Activated naive CD4-positive, alpha-beta T cell treated with Interleukin-2 at 50 U/mL for 16 hours (primary cell): ENCODE data around the gene ENTPD8.

Experiments used
- DNase-seq: peaks from one replicate; pipeline ENCODE4 v3.0.0-alpha.2; 2020

Gene ENTPD8

DNA sequence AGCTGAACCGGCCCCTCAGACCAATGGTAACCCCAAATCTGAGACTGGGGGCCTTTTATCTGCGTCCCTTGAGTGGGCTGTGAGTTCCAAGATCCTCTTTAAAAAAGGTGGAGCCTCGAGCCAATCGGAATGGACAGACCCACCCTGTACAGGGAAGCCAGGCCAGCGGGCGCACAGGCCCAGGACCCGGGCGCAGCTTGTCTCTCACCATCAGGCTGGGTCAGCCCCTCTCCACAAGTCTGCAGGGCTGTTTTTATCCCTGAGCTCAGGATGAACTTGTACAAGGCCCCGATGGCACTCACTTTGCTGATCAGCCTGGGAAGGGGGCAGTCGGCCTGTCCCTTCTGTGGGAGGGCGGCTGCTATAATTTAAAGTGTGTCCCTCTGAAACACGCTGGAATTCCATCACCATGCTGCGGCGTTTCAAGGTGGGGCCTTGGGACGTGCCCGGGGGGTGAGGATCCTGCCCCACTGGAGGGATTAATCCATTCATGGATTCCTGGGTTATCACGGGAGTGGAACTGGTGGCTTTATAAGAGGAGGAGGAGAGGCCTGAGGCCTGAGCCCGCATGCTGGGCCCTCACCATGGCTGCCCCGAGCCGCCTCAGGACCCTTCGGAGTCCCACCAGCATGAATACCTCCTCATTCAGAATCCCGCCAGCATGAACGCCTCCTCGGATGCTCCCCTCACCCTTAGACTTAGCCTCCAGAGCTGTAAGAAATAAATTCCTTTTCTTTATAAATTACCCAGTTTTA is 32.3 kb downstream of the ENTPD8 start:
- DNase-seq = no peak

DNA sequence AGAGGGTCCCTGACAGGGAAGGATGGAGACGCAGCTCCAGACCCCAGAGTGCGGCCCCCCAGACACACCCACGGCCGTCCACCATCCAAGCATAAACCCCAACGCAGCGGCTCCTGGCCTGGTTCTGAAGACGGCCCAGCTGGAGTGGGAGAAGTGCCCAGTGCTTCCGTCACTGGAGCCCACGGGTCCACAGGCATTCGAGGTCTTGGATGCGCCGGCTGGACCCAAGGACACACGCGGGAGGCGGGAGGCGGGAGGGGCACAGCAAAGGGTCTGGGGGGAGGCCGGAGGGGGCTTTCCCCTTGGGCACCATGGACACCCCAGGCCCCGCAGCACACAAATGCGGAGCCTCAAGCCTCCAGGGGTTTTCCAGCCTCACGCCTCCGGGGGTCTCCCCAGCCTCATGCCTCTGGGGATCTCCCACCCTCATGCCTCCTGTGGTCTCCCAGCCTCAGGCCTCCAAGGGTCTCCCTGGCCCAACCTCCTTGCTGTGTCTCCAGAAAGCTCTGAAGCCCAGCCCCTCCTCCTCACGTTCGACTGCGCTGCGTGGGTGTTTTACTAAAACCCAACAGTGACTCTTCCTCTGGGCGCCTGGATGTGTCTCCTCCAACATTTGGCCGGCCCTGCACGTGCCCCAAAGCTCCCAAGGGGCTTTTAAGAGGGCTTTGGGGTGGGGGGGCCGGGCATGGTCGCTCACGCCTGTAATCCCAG is 33.4 kb downstream of the ENTPD8 start:
- no peak for DNase-seq

DNA sequence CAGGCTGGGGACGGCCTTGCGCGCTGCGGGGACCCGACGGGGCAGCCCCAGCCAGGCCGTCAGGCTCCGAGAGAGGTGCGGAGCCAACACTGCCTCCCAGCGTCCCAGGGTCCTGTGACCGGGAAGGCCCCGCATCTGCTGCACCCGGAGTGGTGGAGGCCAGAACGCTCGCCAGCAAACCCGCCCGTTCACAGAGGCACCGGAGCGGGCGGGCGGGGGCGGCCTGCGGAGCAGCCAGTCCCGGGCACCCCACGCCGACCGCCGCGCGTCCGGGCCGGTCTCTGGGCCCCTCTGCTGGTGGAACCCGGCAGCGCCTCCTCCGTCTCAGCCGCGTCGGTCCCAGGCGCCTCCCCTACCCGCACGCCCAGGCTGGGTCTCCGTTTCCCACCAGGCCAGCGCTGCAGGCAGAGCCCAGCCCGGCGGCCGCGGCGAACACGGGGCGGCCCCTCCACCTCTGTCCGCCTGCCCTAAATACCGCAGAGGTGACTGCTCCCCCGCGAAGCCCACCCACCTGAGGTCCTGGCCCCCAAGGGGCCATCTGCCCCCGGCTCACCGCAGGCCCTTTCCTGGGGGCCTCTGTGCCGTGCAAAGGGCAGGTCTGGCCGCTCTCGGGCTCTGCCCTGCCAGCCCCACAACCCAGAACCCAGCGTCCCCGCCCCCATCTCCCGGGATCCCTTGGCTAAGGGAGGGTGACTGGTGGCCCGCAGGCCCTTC is 34.1 kb downstream of the ENTPD8 start:
- peak; percentile 63 for DNase-seq

DNA sequence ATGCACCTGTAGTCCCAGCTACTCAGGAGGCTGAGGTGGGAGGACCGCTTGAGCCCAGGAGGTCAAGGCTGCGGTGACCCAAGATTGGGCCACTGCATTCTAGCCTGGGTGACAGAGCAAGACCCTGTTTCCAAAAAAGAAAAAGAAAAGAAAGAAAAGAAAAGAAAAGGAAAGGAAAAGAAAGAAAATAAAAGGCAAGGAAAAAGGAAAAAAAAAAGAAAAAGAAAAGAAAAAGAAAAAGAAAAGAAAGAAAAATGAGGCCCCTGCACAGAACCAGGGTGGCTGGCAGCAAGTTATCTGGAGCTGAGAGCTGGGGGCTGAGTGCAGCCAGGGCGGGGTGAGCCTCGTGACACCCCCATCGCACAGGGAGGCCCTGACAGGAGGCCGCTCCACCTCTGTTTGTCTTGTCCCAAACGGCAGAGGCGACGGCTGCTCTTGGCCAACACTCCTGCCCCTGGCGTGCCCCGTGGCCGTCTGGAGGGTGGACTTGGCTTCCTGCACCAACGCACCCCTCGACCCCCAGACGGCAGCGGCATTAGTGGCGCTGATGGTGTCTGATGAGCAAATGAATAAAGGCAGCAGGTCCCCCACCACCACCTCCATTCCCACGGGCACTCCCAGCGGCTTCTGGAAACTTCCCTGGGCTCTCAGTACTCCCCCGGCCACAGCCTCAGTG is 34.9 kb downstream of the ENTPD8 start:
- DNase-seq = no peak

DNA sequence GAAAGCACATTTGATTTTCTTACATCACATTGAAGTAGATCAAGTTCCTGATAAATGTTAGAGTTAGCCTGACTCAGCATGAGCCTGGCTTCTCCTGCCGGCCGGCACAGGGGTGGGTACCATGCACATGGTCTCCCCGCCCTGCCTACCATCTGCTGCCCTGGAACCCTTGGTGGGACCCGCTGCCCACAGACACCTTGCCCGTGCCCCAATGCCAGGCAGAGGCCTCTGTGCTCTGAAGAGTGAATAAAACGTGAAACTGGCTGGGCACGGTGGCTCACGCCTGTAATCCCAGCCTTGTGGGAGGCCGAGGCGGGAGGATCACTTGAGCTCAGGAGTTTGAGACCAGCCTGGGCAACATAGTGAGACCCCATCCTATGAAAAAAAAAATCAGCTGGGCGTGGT is 35.5 kb downstream of the ENTPD8 start:
- no peak for DNase-seq

DNA sequence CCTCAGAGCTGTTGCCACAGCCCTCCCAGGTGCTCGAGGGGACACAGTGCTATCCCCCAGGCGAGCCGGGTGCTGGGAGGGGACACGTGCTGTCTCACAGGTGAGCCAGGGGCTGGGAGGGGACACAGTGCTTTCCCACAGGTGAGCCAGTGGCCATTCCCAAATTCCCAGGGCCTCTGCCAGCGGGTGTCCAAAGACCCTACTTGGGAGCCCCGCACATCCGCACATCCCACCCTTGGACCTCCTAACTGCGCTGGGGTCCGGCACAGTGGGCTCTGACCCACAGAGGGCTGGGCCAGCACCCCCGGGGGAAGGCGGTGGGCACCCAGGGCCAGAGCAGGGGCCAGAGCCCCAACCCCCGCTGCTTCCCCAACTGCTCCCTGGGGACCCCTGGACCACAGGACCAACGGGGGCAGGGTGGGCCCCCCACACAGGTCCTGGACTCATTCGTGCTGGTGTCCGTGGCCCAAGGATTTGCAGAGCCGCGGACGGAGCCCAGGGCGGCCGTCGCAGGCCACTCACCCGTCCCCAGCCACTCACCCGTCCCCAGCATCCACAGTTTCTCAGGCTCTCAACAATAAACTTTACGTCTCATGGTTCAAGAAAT is 36.1 kb downstream of the ENTPD8 start:
- no peak for DNase-seq

DNA sequence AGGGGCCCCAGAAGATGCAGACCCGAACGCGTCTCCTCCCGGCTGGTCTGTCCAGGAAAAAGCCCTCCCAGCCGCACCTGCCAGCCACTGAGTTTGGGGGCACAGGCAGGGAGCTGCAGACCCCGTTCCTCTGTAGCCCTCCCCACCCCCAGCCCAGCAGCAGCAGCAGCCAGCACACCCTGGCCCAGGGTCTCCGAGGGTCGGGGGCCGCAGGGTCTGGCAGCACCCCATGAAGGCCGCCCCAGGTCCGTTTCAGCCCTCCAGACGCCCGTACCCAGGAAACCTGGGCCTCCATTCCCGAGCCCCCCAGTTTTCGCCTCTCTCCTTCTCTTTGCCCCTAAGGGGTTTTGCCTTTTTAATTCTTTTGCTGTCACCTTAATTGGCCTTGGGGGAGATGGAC is 37.9 kb downstream of the ENTPD8 start:
- DNase-seq = no peak

DNA sequence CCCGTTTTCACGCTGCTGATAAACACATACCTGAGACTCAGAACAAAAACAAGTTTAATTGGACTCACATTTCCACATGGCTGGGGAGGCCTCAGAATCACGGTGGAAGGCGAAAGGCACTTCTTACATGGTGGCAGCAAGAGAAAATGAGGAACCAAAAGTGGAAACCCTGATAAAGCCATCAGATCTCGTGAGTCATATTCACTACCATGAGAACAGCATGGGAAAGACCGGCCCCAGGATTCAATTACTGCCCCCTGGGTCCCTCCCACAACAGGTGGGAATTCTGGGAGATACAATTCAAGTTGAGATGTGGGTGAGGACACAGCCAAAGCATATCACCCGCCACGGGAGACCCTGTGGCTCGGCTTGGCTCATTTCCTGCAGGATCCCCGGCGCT is 38.4 kb downstream of the ENTPD8 start:
- no peak for DNase-seq

DNA sequence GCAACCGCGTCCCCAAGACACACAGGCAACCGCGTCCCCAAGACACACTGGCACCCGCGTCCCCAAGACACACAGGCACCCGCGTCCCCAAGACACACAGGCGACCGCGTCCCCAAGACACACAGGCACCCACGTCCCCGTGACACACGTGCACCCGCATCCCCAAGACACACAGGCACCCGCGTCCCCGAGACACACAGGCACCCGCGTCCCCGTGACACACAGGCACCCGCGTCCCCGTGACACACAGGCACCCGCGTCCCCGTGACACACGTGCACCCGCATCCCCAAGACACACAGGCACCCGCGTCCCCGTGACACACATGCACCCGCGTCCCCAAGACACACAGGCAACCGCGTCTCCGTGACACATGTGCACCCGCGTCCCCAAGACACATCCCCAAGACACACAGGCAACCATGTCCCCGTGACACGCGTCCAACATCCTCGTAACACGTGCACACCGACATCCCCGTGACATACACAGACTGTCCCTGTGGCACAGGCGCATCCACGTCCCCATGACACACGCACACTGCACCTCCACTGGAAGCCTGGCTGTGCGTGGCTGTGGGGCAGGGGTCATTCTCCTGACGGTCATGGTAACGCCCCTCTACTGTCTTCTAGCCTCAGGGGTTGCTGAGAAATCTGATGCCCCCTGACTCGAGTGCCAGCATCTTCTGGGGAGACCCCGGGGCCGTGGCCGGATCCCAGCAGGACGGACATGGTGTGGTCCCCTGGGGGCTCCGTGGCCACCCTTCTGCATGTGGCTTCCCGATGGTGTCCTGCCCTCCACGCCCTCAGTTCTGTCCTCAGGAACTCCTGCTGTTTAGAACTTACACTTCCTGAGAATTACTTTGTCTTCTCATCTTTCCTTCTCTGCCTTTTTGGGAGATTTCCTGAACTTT is 42.3 kb downstream of the ENTPD8 start:
- DNase-seq = no peak

DNA sequence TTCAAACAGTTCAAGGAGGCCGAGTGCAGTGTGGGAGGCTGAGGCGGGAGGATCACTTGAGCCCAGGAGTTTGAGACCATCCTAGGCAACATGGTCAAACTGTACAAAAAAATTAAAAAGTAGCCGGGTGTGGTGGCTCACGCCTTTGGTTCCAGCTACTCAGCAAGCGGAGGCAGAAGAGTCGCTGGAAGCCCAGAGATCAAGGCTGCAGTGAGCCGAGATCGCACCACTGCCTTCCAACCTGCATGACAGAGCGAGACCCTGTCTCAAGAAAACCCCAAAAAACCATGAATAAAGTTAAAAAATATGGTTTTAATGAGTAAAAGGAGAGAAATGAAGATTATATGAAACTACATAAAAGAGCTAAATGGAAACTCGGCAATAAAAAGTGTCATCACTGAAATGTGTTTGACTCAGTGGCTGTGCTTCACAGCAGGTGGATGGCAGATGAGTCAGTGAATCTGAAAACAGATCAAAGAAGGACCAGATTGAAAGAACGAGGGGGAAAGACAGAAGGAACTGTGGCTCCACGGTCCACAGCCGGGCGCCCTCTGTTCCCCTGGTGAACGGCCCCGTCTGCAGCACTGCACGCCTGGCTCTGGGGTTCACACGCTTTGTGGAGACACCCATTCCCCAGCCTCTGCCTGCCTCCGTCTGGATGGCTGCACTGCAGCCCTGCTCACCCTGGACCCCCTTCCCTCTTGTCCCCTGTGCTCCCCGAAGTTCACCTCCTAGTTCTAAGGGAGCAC is 43.3 kb downstream of the ENTPD8 start:
- DNase-seq = peak; percentile 50

DNA sequence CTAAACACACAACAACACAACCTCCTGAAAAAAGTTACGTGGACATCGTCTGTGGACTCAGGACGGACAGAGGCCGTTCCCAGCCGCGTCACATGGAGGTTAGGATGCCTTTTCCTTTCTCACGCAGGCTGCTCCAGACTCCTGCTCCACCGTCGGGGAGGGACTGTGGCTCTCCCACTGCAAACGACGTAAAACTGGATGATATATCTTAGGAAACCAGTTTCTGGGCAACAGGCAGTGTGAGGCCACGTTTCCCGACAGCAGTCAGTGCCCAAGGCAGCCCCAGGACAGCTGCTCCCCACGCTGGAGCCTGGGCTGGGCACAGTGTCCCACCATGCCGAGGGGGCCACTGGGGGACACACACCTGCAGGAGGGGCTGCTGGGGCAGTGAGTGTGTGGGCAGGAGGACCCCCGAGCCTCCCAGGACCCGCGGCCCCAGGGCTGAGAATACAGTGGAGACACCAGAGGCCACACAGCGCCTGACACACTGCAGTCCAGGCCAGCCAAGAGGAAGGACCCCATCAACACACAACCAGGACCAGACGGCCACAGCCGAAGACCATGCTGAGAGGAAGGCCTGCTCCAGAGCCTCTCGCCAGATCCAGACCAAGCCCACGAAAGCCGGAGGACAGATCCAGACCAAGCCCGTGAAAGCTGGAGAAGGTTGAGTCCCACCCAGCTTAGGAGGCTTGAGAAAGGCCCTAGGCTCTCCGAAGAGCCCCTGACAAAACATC is 44.4 kb downstream of the ENTPD8 start:
- DNase-seq = no peak

DNA sequence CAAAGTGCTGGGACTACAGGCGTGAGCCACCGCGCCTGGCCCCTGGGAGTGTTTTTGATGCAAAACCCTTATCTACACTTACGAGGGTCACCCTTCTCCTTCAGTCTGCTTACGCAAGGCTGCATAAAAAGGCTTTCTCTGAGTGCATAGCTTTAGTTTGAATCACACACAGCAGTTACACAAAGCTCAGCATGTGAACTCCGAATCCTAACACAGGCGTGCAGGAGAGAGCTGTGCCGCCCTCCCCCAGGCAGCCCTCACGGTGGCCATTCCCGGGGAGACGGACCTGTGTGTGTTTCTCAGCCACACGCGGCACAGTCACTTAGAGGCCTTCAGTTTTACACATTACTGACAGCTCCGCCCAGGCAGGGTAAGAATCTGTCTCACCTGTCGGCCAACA is 44.9 kb downstream of the ENTPD8 start:
- no peak for DNase-seq

DNA sequence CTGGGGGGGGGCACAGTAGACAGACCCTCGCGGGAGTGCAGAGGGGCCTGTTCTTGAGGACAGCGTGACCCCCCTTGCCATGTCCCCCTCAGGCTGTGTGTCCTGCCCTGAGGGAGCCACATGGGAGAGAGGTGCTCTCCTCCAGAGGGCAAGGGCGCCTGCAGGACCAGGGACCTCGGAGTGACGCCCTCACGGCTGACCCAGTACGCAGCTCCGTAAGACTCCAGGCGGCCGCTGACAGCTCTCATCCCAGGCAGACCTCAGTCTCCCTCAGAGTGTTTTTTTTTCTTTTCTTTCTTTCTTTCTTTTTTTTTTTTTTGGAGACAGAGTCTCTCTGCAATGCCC is 45.5 kb downstream of the ENTPD8 start:
- no peak for DNase-seq

DNA sequence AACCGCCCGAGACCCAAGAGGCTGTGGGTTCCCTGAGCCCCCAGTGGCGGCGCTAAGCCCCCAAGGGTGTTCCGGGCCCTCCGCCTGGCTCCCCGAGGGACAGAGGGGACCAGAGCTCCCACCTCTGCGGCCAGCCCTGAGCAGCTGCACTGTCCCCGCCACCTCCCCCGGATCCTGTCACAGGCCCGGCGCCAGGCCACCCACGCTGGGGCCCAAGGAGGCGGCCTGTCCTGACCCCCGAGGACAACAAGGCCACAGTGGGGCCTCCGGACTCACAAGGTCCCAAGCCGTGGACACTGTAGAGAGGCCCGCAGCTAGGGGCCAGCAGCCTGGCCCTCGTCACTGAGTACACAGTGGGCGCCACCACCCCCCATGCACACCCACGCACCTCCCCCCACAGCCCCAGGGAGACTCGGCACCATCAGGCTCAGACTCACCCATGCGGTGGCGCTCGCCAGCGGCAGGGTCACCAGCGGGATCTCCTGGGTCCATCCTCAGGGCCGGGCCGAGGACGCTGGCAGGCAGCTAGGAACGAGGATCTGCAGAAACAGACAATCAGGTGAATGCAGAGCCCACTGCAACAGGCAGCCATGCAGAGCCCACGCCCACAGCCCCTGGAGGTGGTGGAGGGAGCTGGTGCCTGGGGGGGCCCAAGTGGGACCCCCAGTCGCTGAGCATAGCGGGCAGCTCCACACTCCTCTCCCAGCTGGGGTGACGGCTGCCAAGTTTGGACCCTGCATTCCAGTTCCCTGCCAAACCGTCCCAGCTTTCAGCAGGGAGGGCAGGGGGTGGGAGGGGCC is 46.1 kb downstream of the ENTPD8 start:
- DNase-seq = no peak

DNA sequence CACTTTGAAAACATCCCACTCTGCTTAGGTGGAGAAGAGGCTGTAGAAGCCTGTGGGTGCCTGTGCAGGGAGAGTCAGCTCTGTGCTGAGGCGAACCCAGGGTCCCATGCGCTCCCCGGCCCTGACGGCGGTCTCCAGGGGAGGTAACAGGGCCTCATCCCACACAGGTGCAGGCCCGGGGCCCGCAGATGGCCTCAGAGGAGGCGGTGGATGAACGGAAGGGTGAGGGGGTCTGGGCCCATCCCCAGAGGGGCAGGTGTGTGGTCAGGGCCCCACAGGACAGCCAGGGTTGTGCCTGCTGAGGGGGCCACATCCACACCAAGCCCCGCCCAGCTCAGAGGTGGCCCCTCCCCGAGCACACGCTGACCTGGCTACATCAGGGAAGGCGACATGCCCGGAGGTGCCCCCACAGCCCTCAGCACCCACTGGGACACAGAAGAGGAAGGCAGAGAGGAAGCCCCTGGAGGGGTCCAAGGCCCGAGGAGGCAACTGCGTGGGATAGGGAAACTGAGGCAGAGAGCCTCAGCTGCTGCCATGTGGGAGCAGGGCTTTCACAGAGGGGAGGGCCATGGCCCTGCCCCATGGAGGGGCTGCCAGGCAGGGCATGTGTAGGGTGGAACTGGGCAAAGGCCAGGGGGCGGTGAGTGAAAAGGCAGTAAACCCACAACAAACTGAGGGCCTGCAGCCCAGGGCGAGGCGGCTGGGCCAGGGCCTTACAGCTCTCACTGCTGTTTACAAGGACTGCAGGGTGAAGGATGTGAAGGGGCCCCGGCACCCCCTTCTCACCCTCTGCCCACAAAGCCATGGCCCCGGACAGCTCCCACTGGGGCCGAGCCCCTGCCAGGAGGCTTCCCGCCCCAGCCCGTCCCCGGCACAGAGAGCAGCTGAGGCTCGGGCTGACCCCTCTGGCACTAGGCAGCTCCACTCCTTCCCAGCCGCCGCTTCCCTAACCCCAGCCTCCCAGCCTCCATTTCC is 47.7 kb downstream of the ENTPD8 start:
- DNase-seq = no peak

DNA sequence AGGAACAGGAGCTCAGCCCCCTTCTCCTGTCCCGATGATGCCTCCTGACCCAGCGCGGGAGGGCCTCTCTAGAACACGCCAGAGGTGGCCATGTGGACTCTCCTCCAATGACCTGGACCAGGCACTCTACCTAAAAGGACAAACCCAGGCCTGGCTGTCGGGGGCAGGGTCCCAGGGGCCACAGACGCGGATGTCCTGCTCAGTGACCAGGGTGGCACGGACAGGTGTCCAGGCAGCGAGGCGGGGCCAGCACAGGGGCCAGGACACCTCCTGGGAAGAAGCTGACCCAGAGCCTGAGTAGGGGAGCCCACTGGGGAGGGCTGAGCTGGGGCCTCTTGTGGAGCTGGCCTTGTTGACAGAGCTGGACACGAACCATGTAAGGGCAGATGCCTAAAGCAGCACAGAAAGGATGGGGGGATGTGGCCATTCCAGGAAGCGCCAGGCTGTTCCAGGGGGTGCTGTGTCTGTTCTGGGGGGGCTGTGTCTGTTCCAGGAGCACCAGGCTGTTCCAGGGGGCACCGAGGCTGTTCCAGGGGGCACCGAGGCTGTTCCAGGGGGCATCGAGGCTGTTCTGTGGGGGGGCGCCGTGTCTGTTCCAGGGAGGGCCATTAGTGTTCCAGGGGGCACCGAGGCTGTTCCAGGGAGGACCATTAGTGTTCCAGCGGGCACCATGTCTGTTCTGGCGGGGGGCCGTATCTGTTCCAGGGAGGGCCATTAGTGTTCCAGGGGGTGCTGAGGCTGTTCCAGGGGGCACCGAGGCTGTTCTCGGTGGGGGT is 48.7 kb downstream of the ENTPD8 start:
- DNase-seq = no peak

DNA sequence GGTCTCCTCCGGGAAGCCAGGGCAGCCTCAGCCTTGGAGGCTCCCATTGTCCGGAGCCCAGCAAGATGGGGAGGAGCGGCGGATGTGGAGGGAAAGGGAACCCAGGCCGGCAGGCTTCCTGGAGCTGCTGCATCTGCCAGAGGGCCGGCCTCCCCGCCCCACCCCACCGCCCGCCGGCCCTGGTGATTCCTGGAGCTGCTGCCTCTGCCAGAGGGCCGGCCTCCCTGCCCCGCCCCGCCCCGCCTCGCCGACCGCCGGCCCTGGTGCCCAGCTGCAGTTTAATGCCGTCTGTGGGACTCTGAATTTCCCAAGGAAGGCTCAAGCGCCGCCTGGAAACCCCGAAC is 49.8 kb downstream of the ENTPD8 start:
- no peak for DNase-seq
